HG03469 (cell line): ENCODE results near the gene SETSIP.
"Not testable (repeated sequence)": the region's sequence is repeated elsewhere in the genome, so short reads cannot be mapped to it uniquely, and the experiment has no call there.

Source experiments
- ATAC-seq: cut with Tn5 transposase; IDR thresholded peaks from one replicate; pipeline ENCODE4 v1.9.1; 2021; ENCODE audit warnings: mild to moderate bottlenecking, moderate library complexity, moderate number of reproducible peaks; ENCODE audit not compliant: unreplicated experiment

Gene SETSIP, protein sequence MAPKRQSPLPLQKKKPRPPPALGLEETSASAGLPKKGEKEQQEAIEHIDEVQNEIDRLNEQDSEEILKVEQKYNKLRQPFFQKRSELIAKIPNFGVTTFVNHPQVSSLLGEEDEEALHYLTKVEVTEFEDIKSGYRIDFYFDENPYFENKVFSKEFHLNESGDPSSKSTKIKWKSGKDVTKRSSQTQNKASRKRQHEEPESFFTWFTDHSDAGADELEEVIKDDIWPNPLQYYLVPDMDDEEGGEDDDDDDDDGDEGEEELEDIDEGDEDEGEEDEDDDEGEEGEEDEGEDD

DNA sequence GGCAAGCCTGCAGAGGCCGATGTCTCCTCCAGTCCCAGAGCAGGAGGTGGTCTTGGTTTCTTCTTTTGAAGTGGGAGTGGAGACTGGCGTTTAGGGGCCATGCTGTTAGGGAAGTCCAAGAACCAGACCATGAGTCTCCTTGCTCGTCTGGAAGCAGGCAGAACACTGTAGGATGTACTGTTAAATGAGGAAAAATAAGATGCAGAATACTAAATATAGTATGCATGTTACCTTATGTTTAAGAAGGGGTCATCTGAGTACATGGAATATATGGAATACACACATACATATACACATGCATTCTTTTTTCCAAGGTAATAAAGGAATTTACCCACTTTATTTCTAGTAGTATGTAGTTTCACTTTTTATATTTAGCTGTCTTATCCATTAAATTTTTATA, at the start of gene SETSIP:
SETSIP (minus strand) TSS at position 101 of the 400 bp plus-strand sequence; CDS start at position 101, 0 bp downstream.
- no peak for ATAC-seq

DNA sequence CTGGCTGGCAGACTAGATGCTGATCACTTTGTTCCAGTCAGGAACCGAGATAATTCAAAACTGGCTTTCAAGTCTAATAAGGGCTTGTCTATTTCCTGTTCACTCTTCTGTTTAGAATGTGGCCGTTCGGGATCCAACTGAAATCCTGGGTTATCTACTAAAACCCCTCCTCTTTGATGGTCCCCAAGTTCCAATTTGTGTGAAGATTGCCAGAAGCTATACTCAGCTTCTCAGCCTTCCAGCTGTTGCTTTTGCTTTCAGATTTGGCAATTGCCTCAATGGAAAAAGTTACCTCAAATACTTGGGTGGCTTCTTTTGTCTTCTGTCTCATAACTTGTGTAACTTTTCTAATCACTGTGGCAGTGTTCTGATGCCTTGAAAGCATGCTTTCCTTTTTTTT, 48.7 kb upstream of the SETSIP start:
- ATAC-seq, result no peak

DNA sequence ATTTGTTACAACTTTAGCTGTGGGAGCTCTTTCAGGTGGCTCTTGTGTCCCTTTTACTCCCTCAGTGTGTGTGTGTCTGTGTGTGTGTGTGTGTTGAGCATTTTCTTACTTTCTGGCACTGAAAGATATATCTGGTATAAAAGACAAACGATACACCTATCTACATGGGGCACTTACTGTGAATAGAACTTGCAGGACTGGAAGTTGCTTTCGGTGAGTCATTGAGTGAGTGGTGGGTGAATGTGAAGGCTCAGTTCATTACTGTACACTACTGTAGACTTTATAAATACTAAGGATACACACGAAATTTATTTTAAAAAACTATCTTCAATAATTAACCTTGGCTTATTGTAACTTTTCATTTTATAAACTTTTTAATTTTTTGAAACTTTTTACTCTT, 43.6 kb upstream of the SETSIP start:
- ATAC-seq, result no peak

DNA sequence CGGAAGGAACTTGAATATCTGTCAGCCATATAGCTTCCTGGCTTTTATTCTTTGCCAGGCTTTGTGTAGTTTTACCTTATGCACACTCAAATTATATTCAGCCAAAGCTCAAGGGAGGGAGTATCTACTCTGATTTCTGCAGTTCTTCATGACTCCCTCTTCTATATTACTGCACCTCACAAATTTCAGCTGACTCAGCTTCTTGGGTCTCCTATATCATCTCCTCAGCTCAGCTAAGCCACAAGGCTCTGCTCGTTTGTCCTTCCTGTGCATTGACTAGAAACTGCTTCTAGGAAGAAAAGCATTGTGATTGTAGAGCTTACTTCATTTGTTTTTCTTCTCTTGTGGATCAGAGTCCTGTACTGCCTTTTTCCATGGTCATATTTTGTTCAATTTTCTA, 42.3 kb upstream of the SETSIP start:
- ATAC-seq, result no peak

DNA sequence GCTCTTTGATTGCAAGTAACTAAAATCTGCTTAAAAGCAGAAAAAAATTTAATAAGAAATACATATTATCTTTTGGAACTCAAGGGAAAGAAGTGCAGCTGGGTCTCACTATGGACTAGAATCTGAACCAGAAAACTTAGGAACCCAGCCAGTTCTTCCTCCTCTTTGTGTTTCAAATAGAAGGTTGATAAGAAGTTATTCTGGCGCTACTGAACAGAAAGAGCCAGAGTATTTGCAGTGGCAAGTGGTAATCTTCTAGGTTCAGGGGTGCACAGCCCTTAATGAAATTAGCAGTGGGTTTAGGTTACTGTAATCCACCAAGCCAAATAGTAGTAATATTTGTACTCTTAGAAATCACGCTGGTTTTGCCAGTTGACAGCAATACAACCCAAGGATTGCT, 33.4 kb upstream of the SETSIP start:
- ATAC-seq, result no peak

DNA sequence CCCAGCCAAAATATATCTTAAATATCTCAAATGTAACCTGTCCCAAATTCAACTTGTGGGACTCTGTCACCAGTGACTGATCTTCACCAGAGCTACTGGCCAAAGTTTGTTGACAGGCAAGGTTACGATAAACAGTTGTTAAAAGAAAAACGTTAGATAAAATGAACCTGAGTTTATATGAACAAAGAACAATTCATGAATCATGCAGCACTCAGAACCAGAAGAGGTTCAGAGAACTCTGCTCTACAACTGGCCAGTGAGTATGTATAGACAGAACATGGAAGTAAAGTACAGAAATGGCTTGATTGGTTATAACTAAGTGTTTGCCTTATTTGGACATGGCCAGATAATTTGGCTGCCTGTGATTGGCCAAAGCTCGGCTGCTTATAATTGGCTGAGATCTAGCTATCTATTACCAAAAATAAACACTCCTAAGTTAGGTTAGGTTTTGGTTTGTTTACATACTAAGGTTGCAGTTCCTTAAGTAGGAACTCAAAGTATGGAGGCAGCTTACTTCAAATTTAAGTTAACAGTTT, 30.4 kb upstream of the SETSIP start:
- ATAC-seq, result no peak

DNA sequence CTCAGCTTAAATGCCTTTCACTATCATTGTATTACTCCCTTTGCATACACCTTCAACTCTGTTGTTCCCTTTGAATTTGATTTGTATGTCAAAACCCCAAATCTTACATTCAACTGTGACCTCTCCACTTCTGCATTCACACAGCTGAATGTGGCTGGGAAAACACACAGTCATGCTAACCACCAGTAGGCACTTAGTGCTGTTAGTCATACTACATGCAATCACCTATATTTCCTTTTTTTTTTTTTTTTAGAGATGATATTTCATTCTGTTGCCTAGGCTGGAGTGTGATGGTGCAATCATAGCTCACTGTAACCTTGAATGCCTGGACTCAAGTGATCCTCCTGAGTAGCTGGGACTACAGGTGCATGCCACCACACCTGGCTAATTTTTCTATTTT, 21.1 kb upstream of the SETSIP start:
- ATAC-seq, result no peak

DNA sequence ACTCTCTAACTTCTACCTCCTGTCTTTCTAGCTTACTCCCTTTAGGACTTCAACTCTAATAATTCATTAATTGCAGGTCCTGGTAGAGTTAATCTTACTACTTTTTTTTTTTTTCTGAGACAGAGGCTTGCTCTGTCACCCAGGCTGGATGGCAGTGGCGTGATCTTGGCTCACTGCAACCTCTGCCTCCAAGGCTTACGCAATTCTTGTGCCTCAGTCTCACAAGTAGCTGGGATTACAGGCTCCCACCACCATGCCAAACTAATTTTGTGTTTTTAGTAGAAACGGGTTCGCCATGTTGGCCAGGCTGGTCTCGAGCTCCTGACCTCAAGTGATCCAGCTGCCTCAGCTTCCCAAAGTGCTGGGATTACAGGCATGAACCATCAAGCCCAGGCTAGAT, 20.7 kb upstream of the SETSIP start:
- no peak for ATAC-seq

DNA sequence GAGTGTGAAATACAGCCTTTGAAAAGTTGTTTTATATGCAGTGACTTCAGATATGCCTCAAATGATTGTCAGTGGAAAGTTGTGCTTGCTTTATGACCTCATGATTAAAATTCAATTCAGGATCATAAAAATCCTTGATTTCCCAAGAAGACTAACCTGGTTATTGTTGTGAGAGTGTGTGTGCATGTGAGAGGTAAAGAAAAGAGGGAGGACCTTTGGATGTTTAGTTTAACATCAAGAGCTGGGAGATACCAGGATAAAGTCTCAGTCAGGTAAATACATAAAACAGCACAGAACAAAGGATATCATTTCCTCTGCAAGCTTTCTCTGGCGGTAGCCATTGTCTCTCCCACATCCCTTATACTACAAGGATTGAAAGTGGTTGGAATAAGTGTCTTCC, 19.4 kb upstream of the SETSIP start:
- ATAC-seq, result no peak

DNA sequence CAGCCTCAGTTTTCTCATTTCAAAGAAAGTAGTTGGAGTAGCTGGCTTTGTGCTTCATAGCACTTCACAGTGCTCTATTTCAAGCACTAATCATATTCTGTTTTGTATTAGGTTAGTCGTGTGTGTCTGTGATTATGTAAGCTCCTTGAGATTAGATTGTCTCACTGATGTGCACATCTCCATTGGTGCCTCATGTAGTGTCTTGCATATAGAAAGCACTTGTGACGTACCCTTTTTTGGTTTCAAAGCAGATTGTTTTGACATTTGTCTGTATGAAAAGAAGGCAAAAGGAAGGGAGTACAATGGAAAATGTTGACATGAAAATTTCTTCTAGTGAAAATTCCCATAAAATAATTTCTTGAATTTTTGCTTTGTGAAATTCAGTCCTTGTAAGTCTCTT, 18.9 kb upstream of the SETSIP start:
- ATAC-seq, result no peak

DNA sequence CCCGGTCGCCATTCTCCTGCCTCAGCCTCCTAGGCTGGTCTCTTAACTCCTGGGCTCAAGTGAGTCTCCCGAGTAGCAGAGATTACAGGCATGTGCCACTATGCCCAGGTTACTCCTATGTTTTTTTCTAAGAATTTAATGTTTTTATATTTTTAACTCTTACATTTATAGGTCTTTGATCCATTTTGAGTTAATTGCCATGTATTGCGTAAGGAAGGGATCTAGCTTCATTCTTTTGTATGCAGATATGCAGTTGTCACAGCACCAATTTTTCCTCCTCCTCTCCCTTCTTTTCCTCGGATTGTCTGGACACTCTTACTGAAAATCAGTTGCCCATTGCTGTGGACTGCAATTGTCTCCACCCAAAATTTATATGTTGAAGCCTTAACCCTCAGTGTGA, 16.4 kb upstream of the SETSIP start:
- no peak for ATAC-seq

DNA sequence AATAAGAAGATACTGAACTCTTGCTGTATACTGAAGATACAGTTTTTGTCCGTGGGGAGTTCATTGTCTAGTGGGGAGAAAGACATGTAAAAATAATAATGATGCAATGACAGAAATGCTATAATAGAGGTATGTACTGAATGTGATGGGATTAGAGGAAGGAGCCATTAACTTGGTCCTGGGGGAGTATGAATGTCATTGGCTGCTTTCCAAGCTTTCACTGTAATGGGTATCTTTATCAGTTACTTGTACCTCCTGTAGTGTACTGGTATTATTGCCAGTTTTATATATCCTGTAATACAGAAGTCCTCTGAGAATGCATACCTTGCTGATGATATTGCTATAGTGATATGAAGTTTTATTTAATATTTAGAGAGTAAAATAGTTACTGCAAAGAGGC, 12.3 kb upstream of the SETSIP start:
- ATAC-seq, result no peak

DNA sequence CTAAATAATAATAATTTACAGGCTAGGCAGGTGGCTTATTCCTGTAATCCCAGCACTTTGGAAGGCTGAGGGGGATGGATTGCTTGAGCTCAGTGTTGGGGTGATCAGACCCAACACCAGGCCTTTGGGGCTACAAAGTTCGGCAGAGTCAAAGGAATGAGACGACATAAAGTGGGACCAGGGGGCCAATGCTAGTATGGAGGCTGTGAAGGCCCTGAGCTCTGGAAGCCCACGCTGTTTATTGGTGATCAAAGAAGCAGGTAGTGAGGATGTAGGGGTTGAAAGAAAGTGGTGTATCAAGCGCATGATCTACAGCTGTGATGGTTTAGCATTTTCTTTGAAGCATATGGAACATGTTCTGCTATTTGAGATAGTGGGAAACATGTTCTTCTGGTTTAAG, 10.5 kb upstream of the SETSIP start:
- ATAC-seq, result no peak

DNA sequence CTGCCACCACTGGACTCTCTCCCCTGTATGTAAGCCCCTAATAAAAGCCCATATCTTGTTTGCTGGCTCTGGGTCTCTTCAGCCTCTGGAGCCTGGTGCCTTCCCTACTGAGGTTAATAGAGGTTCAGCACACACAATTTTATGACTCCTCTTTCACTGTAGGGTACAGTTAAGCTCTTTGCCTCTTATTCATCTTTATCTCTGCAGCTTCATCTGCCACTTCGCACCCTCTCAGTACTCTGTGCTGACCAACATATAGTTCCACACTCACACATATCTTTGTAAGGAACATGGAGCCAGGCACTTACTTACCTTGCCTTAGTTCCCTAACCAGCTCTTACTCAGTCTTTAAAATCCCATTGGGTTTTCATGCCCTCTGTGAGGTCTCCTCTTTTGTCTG, 9.4 kb upstream of the SETSIP start:
- ATAC-seq, result no peak

DNA sequence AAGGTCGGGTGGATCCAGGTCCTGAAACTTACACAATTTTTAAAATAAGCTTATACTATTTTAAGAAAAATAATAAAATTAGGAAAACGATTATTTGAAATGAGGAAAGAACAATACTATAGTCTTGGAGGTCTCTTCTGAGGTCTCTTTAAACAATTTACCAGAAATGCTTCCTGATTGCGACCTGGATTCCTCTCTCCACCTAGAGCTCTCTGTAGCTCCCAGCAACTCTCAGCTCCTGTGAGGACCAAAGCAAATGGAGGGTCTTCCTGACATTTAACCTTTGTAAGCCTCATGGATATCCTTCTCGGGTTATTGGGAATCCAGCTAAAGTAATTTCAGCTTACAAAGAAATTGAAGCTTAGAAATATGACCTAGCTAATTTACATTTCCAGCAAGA, 5.8 kb upstream of the SETSIP start:
- ATAC-seq, result no peak

DNA sequence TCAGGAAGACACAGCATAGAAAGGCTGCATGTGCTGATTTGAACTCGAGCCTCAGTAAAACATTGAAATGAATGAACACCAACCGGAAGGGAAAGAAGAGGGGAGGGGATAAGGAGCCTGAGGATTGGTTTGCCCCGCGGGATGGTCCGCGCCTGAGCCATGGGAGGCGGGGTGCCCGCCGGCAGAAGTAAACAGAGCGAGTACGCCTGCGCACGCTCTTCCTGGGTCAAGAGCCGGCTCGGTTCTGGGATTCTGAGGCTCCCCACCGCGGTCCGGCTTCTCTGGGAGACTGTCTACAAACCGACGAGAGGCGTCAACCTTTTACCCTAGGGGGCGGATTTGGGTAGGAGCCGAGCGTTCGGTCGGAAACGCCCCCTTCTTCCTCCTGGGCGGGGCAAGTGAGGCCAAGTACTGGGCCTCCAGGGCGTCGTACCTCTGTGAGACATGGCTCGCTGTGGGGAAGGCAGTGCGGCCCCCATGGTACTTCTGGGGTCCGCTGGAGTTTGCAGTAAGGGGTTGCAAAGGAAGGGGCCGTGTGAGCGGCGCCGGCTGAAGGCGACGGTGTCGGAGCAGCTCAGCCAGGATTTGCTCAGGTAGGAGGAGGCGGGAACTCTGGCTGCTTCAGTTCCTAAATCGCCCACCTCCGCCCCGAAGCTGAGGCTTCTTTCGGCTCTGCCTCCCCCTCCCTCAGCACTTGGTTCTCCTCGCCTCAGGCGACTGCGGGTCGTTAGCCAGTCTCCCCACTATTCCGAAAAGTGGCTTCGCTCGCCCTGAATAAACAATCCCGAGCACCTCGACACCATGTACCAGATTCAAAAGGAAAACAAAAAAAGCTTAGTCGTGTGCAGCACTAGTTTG, 5.1 kb upstream of the SETSIP start, which contains the start of gene BTBD8:
BTBD8 (plus strand) TSS at position 218 of the 858 bp plus-strand sequence; CDS start at position 445, 227 bp downstream.
- peak; percentile 88 for ATAC-seq

DNA sequence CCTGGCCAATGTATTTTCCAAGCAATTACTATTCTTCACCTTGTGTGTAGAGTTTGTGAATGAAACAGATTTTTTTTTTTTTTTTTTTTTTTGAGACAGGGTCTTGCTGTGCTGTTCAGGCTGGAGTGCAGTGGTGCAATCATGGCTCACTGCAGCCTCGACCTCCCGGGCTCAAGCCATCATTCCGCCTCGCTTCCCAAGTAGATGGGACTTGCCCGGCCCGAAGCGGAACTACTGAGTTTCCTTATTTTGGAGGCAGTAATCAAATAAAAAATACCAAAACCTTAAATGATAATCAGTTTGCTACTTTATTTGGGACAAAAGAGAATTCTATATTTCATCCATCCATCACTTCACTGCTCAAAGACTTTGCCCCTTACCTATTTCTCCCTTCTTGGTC, 4.2 kb upstream of the SETSIP start:
- no peak for ATAC-seq

DNA sequence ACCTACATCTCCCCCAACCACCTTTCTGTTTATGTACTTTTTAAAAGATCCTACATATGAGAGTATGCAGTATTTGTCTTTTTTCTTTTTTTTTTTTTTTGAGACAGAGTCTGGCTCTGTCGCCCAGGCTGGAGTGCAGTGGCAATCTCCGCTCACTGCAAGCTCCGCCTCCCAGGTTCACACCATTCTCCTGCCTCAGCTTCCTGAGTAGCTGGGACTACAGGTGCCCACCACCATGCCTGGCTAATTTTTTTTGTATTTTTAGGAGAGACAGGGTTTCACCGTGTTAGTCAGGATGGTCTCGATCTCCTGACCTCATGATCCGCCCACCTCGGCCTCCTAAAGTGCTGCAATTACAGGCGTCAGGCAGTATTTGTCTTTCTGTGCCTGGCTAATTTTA, 2.9 kb upstream of the SETSIP start:
- not testable (repeated sequence) for ATAC-seq

DNA sequence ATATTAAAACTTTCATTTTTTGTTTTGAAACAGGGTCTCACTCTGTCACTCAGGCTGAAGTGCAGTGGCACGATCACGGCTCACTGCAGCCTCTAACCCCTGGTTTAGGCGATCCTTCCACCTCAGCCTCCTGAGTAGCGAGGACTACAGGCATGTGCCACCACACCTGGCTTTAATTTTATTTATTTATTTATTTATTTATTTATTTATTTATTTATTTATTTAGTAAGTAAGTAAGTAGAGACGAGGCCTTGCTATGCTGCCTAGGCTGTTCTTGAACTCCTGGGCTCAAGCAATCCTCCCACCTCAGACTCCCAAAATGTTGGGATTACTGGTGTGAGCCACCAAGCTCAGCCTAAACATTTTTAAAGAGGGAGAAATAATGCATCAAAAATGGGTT, 1.2 kb upstream of the SETSIP start:
- ATAC-seq, result no peak

DNA sequence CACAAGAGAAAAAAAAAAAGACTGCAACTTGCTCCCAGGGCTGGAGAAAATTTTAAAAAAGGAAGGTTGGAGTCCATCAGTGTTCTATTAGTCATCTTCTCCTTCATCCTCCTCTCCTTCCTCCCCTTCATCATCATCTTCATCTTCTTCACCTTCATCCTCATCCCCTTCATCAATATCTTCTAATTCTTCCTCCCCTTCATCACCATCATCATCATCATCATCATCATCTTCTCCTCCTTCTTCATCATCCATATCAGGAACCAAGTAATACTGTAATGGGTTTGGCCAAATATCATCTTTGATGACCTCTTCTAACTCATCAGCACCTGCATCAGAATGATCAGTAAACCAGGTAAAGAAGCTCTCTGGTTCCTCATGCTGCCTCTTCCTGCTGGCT, 765 bp downstream of the SETSIP start:
- not testable (repeated sequence) for ATAC-seq

DNA sequence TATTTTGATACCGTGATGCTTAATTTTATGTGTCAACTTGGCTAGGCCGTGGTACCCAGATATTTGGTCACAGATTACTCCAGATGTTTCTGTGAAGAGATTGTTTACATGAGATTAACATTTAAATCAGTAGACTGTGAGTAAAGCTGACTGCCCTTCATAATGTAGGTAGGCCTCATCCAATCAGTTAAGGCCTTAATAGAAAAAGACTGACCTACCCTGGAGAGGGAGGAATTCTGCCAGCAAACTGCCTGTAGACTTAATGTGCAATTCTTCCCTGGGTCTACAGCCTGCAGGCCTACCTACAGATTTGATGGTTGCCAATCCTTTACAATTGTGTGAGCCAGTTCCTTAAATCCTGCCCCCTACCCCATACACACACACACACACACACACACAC, 4.3 kb downstream of the SETSIP start:
- ATAC-seq, result no peak

DNA sequence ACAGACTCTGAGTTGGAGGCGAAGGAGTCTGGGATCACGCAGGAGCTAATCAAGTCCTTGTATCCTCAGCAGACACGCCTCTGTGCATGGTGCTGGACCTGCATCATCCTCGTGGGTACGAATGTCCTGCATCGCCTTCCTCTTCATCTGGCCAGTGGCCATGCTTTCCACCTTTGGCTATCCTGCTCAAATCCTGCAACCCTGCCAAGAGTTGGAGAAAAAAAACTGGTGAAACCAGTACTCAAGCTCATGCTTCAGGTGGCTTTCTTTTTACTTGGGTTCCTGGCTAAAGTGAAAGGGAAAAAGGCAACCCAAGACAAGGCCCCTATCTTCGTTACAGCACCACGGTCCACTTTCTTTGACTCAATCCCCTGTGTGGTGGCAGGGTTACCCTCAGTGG, 8.9 kb downstream of the SETSIP start:
- ATAC-seq, result no peak
